NCI-H748 (cell line): ENCODE results near the gene MGST3.
A peak's percentile ranks its signal among the peaks of the same experiment; 100 is the strongest.
"Not testable (repeated sequence)": the region's sequence is repeated elsewhere in the genome, so short reads cannot be mapped to it uniquely, and the experiment has no call there.

Experiments used
- DNase-seq: peaks from one replicate; lab custom pipeline; 2025; ENCODE audit not compliant: unreplicated experiment; lab: John Stamatoyannopoulos, UW

Gene MGST3

DNA sequence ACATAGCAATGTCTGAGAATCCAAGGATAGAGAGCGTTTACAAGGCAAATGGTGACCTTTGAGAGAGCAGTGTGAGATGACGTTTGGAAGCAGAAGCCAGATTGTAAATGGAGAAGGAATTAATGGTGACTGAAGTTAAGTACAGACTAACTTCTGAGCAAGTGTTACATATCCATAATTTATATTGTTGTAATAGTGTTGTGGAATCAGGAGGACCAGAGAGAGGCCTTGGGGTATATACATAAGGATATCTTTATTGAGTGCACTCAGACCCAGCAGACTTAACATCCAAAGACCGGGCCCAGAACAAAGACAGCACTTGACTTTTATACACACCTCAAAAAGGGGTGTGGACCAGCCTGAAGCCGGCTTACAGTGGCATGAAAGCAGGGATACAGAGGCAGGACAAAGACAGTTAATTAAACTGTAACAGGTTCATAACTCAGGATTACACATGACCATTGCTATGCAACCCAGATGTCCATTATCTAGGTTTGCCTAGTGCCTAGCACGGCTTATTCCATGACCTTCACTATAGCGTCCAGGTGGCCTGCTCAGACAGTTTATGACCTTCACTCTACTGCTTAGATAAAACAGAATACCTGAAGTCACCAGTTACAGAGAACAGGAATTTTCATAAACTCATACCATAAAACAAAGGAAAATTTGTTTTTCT is 2.7 kb upstream of the MGST3 start:
- no peak for DNase-seq

DNA sequence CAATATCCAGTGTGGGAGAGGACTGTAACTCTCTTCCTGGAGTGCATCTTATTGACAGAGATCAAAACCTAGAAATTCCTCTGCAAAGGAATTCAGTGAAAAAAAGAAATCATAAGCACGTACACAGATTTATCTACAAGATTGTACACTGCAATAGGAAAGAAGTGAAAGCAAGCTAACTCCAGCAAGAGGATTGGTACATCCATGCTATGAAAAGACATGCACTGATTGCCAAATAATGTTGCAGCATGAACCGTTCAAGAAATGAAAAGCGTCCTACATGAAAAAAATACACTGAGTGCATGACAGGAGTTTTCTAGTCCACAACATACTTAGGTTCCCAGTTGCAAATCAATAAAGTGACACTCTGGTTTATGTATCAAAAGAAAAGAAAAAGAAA is 1.9 kb upstream of the MGST3 start:
- no peak for DNase-seq

DNA sequence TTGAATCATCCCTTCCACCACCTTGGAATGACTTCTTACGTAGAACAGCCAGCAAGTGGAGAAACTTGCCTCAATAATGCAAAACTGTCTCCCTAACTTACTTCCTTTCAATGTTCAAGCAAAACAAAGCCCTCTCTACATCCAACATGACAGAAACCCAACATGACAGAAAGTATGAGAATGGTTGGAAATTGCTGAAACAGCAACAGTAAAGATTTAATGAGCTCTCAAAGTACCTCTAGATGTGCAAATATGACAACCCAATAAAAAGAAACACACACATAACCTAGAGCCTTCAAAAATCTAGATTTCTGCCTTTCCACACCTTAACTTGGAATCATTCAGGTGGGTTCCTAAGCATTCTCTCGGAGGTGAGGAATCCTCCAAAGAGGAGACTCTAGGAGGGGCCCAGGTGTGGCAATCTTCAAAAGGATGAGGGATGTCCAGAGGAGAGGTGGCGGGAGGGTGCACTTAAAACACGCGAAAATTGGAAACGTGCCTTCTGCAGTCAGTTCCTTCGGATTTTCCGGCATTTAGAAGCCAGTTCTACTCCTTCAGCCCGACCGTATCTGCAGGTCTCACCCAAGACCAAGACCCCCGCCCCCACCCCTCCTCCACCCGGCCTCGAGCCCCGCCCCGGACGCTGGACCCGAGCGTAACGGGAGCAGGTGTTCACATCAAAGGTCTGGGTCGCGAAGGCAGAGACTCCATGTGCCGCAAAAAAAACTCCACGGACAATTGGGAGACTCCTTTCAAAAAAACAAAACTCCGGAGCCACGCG is 996 bp upstream of the MGST3 start:
- peak; percentile 91 for DNase-seq

DNA sequence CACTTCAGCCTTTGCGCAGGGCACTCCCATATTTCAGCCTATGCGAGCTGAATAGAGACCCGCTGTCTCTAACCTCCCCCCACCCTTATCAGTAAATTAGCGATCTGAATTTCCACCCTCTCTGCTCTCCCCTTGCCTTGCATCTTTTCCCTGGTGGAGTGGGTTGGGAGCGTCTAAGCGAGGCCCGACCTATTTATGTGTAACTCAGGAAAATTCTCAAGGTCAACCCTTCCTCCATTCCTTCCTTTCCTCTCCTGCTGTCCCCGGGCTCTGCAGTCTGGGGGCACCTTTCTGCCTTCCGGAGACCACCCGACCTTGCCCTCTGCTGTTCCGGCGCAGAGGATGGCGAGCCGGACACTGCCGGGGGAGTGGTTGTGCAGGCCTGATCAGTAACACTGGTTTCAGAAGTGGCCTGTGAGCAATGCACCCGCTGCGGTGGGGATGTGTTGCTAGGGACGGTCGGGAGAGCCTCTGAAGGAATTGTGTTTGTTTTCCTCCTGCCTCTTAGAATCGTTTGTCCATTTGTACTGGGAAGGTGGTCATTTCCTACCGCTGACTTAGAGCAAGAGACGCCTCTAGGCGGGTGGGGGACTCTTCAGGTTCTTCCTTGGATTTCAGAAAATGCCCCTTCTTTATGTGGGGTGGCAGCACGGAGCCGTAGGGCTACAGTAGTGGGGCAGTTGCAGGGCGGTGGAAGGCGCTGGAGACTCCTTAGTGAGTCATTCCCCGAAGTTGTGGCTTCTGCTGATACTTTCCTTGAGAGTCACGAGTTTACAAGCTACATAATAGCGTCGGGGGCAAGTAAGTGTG is 513 bp downstream of the MGST3 start:
- peak; percentile 69 for DNase-seq

DNA sequence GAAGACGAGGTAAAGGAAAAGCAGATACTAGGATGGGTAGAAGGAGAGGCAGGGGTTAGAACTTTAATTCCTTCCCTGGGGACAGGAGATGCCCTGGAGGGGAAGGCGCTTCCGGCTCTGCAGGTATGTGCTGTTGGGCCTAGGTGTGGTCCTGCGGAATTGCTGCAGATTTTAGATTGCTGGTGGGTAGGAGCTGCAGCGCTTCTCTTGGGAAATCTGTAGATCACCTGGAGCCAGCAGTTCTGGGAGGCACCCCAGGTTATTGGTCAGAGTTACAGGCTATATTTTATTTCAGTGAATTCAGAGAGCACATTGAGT is 1.1 kb downstream of the MGST3 start:
- DNase-seq, result peak; percentile 45

DNA sequence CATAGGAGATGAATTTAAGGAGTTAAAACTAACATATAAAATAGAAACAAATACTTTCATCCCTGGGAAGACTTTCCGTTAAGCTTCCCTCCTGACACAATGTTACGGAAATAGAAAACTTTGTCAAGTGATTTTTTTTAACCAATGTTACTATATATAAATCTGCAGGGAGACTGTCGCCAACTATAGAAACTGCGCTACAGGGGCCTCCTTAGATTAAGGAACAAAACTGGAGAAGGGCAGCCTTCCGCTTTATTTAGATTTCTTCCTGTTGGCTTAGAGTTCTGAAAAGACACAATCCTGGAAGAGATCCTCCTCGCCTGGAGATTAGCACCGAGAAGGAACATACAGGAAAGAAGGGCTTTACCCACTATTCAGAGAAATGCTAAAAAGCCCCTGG is 1.5 kb downstream of the MGST3 start:
- no peak for DNase-seq

DNA sequence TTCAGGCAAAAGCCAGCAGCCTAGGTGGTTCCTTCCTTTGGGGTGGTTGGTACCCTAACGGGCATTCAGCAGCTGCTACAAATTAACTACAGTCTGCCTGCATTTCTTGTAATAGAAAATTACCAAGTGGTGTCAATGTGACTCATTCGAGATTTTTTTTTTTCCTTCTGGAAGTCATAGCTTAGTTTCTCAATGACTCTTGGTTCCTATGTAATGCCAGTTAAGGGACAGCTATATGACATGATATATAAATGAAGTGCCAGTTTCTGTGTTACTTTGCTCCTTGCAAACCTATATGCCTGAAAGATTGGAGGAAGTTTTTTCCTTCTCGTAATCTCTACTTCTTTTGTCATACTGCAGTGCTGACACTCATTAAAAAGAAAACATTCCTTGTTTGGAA is 2.6 kb downstream of the MGST3 start:
- DNase-seq, result no peak

DNA sequence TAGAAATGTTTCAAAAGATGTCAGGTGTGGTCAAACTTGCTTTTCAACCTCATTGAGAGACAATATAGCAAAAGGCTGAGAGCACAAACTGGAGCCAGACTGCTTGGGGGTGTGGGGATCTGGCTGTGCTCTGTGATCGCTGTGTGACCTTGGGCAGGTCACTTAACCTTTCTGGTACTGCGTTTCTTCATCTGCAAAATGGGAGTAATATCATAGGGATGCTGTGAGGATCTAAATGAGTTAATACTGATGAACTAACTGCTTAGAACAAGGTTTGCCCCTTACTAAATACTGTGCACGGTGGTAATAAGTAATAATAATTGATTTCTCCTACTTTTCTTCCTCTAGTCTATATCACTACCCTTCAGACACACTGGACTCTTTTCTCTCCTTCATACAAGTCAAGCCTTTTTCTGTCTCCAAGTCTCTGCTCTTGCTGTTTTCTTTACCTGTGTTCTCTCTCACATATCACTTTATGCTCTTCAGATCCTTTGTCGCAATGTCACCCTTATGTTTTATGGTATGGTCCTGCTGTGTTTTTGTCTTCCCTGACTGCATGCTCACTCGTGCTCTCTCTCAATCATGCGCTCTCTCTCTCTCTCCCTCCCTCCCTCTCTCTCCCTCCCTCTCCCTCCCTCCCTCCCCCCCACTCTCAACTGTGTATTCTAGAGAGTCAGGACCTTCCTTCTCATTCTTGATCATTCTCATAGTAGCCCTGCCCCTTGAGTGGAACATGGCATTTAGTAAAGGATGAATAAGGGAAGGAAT is 3.3 kb downstream of the MGST3 start:
- no peak for DNase-seq

DNA sequence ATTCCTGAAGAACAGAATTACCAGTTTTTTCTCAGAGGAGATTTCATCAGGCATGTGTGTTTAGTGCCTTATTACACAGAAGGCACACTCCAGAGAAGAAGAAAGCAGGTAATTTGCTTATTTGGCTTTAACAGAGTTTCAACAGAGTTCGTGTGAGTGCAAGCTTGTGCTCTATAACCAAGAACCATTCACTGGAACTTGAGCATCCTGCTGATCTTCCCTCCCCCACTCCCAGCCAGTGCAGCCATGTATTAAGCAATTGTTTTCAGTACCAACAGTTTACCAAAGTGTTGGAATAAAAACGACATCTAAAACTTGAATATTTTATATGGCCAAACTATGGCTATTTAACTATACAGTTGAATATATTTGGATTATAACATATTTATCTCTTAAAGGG is 4.3 kb downstream of the MGST3 start:
- DNase-seq, result no peak

DNA sequence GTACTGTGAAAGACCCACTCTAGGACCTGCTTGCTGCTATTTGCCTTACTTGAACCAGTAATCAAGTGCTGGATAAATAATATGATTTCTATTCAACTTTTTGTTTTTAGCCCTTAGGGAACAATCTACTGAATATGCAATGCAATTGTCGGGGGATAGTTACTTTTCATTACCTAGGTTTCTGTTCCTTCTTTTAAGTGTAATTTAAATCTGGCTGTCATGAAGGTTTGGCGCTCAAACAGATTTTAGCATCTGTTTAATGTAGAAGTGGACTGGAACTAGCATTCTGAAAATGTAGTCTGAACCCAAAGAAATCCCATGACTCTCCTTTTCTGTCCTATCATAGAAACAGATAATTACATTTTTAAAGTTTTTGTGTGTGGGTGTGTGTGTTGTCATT is 4.8 kb downstream of the MGST3 start:
- DNase-seq, result no peak

DNA sequence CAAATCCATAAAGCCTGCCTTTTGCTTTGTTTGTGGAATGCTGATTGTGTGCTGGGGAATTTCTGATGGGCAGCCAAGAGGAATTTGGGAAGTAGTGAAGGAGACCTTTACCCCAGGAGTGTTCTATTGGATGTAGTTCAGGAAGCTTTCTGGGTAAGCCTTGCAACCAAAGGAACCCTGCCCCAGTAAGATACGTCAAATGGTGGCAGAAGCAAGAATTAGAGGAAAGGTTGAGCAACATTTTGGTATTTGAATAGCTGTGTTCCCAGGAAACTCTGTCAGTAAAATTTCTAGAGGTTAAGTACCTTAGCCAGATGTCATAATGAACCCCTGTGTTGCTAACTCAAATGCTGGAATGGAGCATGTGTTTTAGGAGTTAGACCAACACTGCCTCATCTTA is 6.4 kb downstream of the MGST3 start:
- no peak for DNase-seq

DNA sequence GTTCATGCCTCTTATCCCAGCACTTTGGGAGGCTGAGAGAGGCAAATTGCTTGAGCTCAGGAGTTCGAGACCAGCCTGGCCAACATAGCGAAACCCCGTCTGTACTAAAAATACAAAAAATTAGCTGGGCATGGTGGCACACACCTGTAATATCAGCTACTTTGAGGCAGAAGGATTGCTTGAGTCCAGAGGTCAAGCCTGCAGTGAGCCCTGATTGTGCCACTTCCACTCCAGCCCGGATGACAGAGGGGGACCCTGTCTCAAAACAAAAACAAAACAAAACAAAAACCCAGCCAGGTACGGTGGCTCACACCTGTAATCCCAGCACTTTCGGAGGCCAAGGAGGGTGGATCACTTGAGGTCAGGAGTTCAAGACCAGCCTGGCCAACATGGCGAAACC is 7.2 kb downstream of the MGST3 start:
- not testable (repeated sequence) for DNase-seq

DNA sequence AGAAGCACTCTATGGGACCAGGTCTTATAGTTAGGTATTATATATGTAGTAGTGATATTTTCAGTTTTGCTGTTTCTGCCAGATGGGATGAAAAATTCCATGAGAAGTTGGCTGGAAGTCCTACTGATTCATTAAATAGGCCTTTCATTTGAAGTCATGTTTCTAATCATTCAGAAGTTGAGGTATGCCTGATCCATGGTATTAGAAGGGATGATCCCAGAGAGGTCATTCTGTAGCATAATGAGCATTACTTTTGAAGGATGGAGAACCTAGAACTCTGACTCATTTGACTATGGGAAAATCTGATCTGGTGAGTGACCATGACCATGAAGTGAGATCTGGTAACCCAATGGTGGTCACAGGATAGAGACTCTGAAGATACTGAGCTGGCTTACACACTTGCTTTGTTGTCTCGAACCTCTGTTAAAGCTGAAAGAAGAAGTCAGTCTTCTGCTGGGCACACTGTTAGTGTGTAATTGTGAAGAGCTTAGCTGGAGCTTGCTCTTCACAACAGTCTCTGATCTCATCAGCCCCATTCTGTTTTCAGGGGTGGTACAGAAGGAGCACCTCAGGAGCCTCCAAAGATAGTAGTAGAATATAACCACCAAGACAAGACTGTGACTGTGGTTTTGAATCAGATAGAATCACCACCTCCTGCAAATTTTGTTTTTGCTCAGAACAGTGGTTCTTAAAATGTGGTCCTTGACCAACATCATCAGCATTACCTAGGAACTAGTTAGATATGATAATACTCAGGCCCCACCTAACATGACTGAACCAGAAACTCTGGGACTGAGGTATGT is 9.0 kb downstream of the MGST3 start:
- DNase-seq, result no peak

DNA sequence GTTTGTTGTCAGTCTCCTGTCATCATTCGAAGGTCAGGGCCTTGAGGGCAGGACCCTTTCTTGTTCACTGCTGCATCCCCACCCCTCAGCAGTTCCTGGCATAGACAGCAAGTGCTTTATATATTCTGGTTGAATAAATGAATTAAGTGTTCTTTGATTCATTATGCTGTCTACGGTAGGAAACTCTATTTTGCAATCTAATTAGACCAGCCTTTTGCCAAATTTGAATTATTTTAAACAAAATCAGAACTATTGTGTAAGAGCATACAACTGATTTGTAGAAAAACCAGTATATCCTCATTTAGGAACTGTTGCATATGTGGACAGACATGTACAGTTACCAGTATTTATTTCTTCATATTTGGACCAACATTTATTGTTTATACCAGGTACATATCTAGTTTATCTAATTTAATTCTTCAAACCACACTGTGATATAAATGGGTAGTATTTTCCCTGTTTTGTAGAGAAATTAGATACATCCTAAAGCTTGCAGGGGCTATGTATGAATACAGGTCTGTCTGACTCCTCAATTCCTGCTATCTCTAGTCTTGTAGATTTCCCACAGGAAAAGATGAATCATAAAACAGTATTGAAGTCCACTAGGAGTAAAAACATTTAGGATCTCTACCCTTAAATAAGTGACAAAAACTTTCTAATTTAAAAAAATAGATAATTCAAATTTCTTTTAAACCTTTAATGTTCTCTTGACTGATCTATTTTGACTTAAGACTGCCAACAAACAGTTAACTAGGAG is 10.4 kb downstream of the MGST3 start:
- DNase-seq, result no peak

DNA sequence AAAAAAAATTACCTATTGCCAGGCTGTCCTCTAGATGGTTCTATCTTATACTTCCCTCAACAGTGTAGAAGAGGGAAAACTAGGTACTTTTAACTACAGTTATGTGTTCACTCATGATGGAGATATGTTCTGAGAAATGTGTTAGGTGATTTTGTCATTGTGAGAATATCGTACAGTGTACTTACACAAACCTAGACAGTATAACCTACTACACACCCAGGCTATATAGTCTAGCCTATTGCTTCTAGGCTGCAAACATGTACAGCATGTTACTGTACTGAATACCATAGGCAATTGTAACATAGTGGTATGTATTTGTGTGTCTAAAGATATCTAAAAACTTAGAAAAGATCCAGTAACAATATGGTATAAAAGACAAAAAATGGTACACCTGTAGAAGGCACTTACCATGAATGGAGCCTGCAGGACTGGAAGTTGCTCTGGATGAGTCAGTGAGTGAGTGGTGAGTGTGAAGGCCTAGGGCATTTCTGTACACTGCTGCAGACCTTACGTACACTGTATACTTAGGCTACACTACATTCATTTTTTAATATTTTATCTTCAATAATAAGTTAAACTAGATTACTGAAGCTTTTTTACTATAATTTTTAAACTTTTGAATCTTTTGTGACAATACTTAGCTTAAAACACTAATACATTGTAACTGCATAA is 13.2 kb downstream of the MGST3 start:
- no peak for DNase-seq

DNA sequence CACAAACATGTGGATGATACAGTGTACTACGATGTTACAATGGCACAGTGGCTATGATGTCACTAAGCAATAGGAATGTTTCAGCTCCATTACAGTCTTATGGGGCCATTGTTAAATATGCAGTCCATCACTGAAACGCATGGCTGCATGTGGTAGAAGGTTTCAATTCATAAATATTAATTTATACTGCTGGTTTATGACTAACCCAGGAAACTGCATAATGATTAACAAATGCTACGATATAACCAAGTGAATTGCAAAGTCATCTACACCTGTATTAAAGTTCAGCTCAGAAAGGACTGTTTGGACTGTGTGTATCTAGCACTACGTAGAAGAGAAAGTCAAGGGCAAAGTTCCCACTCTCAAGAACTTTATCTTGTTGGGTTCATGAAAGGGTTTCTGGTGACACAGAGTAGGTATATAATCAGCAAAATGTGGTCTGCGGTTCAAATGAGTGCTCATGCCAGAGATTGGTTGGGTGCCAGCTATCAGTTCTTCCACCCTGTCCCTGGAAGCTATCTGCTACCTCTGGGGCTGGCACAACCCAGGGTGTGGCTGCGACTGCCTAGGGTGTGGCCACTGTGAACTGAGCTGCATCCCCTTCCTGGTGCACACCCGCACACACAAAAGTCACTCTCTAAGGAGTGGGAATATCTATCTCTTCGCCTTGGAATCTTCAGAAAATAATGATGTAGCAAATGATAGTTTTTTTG is 14.8 kb downstream of the MGST3 start:
- DNase-seq, result peak; percentile 17

DNA sequence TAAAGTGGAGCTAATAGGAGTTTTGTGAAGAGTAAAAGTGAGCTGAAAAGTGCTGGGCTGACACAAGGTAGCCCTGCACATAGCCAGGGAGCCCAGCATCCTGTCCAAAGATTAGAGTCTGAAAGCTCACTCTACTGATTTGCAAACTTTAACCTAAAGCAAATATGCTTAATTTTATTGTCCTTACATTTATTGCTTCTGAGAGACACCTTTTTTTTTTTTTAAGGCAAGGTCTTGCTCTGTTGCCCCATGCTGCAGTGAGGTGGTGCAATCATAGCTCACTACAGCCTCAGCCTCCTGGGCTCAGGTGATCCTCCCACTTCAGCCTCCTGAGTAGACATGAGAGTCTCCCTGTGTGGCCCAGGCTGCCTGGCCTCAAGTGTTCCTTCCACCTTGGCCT is 16.5 kb downstream of the MGST3 start:
- DNase-seq, result no peak

DNA sequence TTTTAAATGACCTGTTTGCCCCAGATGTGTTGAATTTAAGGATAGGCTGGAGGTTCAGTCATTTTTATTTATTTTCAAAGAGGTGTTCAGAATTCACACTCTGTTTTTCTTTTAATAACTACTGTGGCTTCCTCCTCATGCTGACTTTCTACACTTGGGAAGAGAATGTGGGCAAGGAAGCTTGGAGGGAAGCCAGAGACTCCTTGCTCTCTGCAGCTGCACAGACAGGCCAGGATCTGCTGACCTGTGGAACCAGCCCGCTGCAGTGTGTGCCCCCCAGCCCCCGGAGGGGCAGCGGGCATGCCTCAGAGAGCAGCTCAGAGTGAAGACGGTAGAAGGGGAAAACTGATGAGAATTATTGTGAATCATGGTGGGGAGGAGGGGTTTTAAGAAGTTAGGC is 16.9 kb downstream of the MGST3 start:
- no peak for DNase-seq
